Right lobe of liver (tissue), 6 donors: ENCODE data around the gene EID1. TPM values are rescaled to one million over a fixed set of nuclear protein-coding genes. Genes with fewer than 3 reads are reported as not detected.

Experiments used
- ATAC-seq, 4 donors: fragments of 200-7000 bp; cut with Tn5 transposase; one replicate each; pipeline ENCODE4 v1.9.1; 2020; ENCODE audit warnings: mild to moderate bottlenecking in 4 of 4, moderate library complexity in 4 of 4
- DNase-seq, 3 donors: peaks; one replicate each; pipeline ENCODE4 v3.0.0-alpha.2; 2020
- H3K27ac ChIP-seq, 3 donors: fragments of 200-600 bp; one replicate each; pipeline ENCODE4 v1.8.0; 2022
- H3K27me3 ChIP-seq, 2 donors: fragments of 200-600 bp; one replicate each; pipeline ENCODE4 v1.8.0; 2022
- H3K36me3 ChIP-seq, 4 donors: fragments of 200-600 bp; sonication (generic) in 1 of 4; one replicate each; pipeline versions ENCODE4 v1.5.1 to v1.8.0; 2017 to 2022; ENCODE audit warnings: control low read depth in 1 of 4
- H3K4me1 ChIP-seq, 4 donors: fragments of 200-600 bp; sonication (generic) in 1 of 4; one replicate each; pipeline versions ENCODE4 v1.5.1 to v1.8.0; 2017 to 2022; ENCODE audit warnings: control low read depth in 1 of 4
- H3K4me3 ChIP-seq, 3 donors: fragments of 200-600 bp; one replicate each; pipeline ENCODE4 v1.8.0; 2022
- H3K9me3 ChIP-seq, 4 donors: fragments of 200-600 bp; sonication (generic) in 1 of 4; one replicate each; pipeline versions ENCODE4 v1.5.1 to v1.8.0; 2017 to 2022; ENCODE audit warnings: control low read depth in 1 of 4
- CTCF ChIP-seq, 4 donors: fragments of 200-600 bp in 3 of 4; fragments of 450-650 bp in 1 of 4; IDR thresholded peaks; one replicate each; pipeline versions ENCODE4 v1.5.1 to v1.8.0; 2016 to 2022; ENCODE audit warnings: antibody characterized with exemption in 4 of 4, mild to moderate bottlenecking in 2 of 4
- POLR2A ChIP-seq: fragments of 450-650 bp; IDR thresholded peaks from one replicate; pipeline ENCODE4 v1.6.1; 2017; ENCODE audit warnings: antibody characterized with exemption, mild to moderate bottlenecking
- WGBS: methylation state at CpG from one replicate; pipeline ENCODE4 v1.1.6; 2018; ENCODE audit warnings: low coverage, low lambda C conversion rate; ENCODE audit not compliant: insufficient coverage; ENCODE audit errors: missing lambda C conversion rate; 5-methylcytosine and 5-hydroxymethylcytosine counted together
- intact Hi-C, 2 donors: fragments of 100-400 bp; cut with DNase I; formaldehyde crosslinking; loops; one replicate each; pipeline versions ENCODE4 v1.11.2 to v1.14.1; 2022
- total RNA-seq, 6 experiments: library from RNA; depleted of rRNA in 2 of 6; stranded (reverse); fragments of >200 nt in 2 of 6; fragmentation: NEBNext Ultra II Directional in 3 of 6; extraction: Animal tissue kit (Norgen Biotek cat#: 25700) in 3 of 6; gene quantifications; one replicate each; pipeline versions ENCODE4 v1.1.0 to v1.2.4, GENCODE V29; 2016 to 2023
- donor health status: DM: no; HTN: yes; CAD: no.
- donor health status: DM: no; HTN: no; CAD: no.
- donor health status: DM: no; HTN: no; CAD: no.
- donor health status: DM: no; HTN: yes; CAD: no.
- donor health status: DM: no; HTN: yes; CAD: no.

The EID1 gene
- total RNA-seq, 6 experiments from 2014 or later: 33.6 to 69.3 (median 47.5) TPM

- TF ChIP-seq CTCF (IDR thresholded peaks at IDR 0.05) (no peak), POLR2A (no peak)
- no peaks in the 10 kb centered on the region for H3K27me3 ChIP-seq
- H3K36me3 ChIP-seq: no peaks in the 10 kb centered on the region
- H3K4me1 ChIP-seq: no peaks in the 10 kb centered on the region
- H3K9me3 ChIP-seq: no peaks in the 10 kb centered on the region
- DNase-seq: no peak
- H3K4me3 ChIP-seq: no peak overlapping the region
- no peak for ATAC-seq
- intact Hi-C loops: no loop called here
- no peak overlapping the region for H3K27ac ChIP-seq
These were observed 6.4 kb upstream of the EID1 start for GRCh38 chr15:48871542-48871941.

- intact Hi-C loops: no loop called here
These were observed 5.3 kb upstream of the EID1 start for GRCh38 chr15:48872632-48873031.

GRCh38 chr15:48875241-48875960 lies 2.5 kb upstream of the EID1 start:
- Histone ChIP-seq H3K27me3 (no peaks in the 10 kb centered on the region), H3K4me3 (no peak overlapping the region), H3K27ac (no peak overlapping the region), H3K4me1 (peaks cover 0 to 3% (median 0%) of the 10 kb centered on the region in 4 donors), H3K9me3 (no peaks in the 10 kb centered on the region), H3K36me3 (no peaks in the 10 kb centered on the region)
- ATAC-seq (no peak), DNase-seq (no peak)
- TF ChIP-seq POLR2A: no peak
- no peak for TF ChIP-seq CTCF (IDR thresholded peaks at IDR 0.05)
- WGBS: 85% methylated on average over 2 of the region's 2 CpGs
- intact Hi-C loops: no loop called here

More at GRCh38 chr15:48872632-48873031, 5.3 kb upstream of the EID1 start:
- no peaks in the 10 kb centered on the region for H3K36me3 ChIP-seq
- DNase-seq (no peak), ATAC-seq (no peak)
- no peaks in the 10 kb centered on the region for H3K27me3 ChIP-seq
- H3K27ac ChIP-seq: no peak overlapping the region
- H3K4me3 ChIP-seq: no peak overlapping the region
- no peak for TF ChIP-seq POLR2A
- TF ChIP-seq CTCF (IDR thresholded peaks at IDR 0.05): no peak
- WGBS: 83% methylated on average over 2 of the region's 2 CpGs
- no peaks in the 10 kb centered on the region for H3K4me1 ChIP-seq
- no peaks in the 10 kb centered on the region for H3K9me3 ChIP-seq

- peaks cover 0 to 3% (median 0%) of the 10 kb centered on the region in 4 donors for H3K4me1 ChIP-seq
- intact Hi-C loops: no loop called here
- ATAC-seq (no peak), DNase-seq (no peak)
- no peaks in the 10 kb centered on the region for H3K27me3 ChIP-seq
- TF ChIP-seq CTCF (IDR thresholded peaks at IDR 0.05) (no peak), POLR2A (no peak)
- H3K4me3 ChIP-seq: no peak overlapping the region
- H3K27ac ChIP-seq: no peak overlapping the region
- H3K9me3 ChIP-seq: no peaks in the 10 kb centered on the region
- no CpG with 5 or more reads among the region's 3 CpGs for WGBS
- no peaks in the 10 kb centered on the region for H3K36me3 ChIP-seq
These were observed 1.9 kb upstream of the EID1 start for GRCh38 chr15:48876057-48876456.
